Right lobe of liver (tissue), 6 donors: ENCODE results near the gene MPG. TPM values are rescaled to one million over a fixed set of nuclear protein-coding genes. Genes with fewer than 3 reads are reported as not detected.

Experiments
- ATAC-seq, 4 donors: fragments of 200-7000 bp; cut with Tn5 transposase; one replicate each; pipeline ENCODE4 v1.9.1; 2020; ENCODE audit warnings: mild to moderate bottlenecking in 4 of 4, moderate library complexity in 4 of 4
- DNase-seq, 3 donors: peaks; one replicate each; pipeline ENCODE4 v3.0.0-alpha.2; 2020
- H3K27ac ChIP-seq, 3 donors: fragments of 200-600 bp; one replicate each; pipeline ENCODE4 v1.8.0; 2022
- H3K27me3 ChIP-seq, 2 donors: fragments of 200-600 bp; one replicate each; pipeline ENCODE4 v1.8.0; 2022
- H3K36me3 ChIP-seq, 4 donors: fragments of 200-600 bp; sonication (generic) in 1 of 4; one replicate each; pipeline versions ENCODE4 v1.5.1 to v1.8.0; 2017 to 2022; ENCODE audit warnings: control low read depth in 1 of 4
- H3K4me1 ChIP-seq, 4 donors: fragments of 200-600 bp; sonication (generic) in 1 of 4; one replicate each; pipeline versions ENCODE4 v1.5.1 to v1.8.0; 2017 to 2022; ENCODE audit warnings: control low read depth in 1 of 4
- H3K4me3 ChIP-seq, 3 donors: fragments of 200-600 bp; one replicate each; pipeline ENCODE4 v1.8.0; 2022
- H3K9me3 ChIP-seq, 4 donors: fragments of 200-600 bp; sonication (generic) in 1 of 4; one replicate each; pipeline versions ENCODE4 v1.5.1 to v1.8.0; 2017 to 2022; ENCODE audit warnings: control low read depth in 1 of 4
- CTCF ChIP-seq, 4 donors: fragments of 200-600 bp in 3 of 4; fragments of 450-650 bp in 1 of 4; IDR thresholded peaks; one replicate each; pipeline versions ENCODE4 v1.5.1 to v1.8.0; 2016 to 2022; ENCODE audit warnings: antibody characterized with exemption in 4 of 4, mild to moderate bottlenecking in 2 of 4
- POLR2A ChIP-seq: fragments of 450-650 bp; IDR thresholded peaks from one replicate; pipeline ENCODE4 v1.6.1; 2017; ENCODE audit warnings: antibody characterized with exemption, mild to moderate bottlenecking
- WGBS: methylation state at CpG from one replicate; pipeline ENCODE4 v1.1.6; 2018; ENCODE audit warnings: low coverage, low lambda C conversion rate; ENCODE audit not compliant: insufficient coverage; ENCODE audit errors: missing lambda C conversion rate; 5-methylcytosine and 5-hydroxymethylcytosine counted together
- intact Hi-C, 2 donors: fragments of 100-400 bp; cut with DNase I; formaldehyde crosslinking; loops; one replicate each; pipeline versions ENCODE4 v1.11.2 to v1.14.1; 2022
- total RNA-seq, 6 experiments: library from RNA; depleted of rRNA in 2 of 6; stranded (reverse); fragments of >200 nt in 2 of 6; fragmentation: NEBNext Ultra II Directional in 3 of 6; extraction: Animal tissue kit (Norgen Biotek cat#: 25700) in 3 of 6; gene quantifications; one replicate each; pipeline versions ENCODE4 v1.1.0 to v1.2.4, GENCODE V29; 2016 to 2023
- donor health status: DM: no; HTN: yes; CAD: no.
- donor health status: DM: no; HTN: no; CAD: no.
- donor health status: DM: no; HTN: no; CAD: no.
- donor health status: DM: no; HTN: yes; CAD: no.
- donor health status: DM: no; HTN: yes; CAD: no.

MPG gene
- total RNA-seq, 6 experiments from 2014 or later: 20.7 to 76.4 (median 26.9) TPM

DNA sequence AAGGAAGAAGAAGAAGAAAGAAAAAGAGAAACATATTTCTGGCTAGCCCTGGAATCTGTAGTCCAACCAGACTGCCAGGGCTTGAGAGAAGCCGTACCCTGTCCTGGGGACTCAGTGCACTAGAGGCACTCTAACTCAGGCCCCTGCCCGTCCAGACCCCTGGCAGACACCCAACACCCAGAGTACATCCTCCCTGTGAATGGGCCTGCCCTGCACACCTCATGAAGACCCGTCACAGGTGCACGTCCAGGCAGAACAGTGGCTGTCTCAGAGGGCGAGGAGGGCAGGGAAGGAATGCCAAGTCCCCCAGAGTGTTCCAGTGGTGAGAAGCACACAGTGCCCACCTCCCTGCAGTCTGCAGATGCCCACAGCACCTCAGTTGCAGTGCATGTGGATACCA is 23.0 kb downstream of the MPG start:
- no peak for ATAC-seq
- WGBS: no CpG with 5 or more reads among the region's 5 CpGs
- intact Hi-C loops: no loop called here
- Histone ChIP-seq H3K4me1 (peaks cover 0 to 43% (median 8%) of the 10 kb centered on the region in 4 donors), H3K27ac (peak overlapping the region in 1 of 3 donors; percentile 2), H3K4me3 (no peak overlapping the region), H3K27me3 (no peaks in the 10 kb centered on the region), H3K9me3 (no peaks in the 10 kb centered on the region), H3K36me3 (no peaks in the 10 kb centered on the region)
- TF ChIP-seq POLR2A: no peak
- no peak for TF ChIP-seq CTCF (IDR thresholded peaks at IDR 0.05)
- DNase-seq: no peak

DNA sequence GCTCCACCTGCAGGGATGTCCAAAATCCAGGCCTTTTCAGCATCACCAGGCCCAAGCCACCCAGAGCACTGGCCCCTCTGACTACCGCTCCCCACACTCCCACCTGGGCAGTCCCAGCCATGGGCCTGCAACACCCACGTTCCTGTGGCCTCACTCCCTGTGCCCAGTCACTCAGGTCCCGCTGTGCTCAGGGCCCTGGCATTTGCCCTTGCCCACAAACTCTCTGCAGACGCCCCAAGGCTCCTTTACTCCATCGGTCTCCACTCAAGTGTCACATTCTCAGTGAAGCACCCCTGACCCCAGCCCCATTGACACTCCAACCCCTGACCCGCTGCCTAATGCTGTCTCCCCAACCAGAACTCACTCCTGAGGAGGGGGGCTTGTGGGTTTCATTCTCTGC is 23.6 kb downstream of the MPG start:
- intact Hi-C loops: no loop called here
- Histone ChIP-seq H3K4me3 (no peak overlapping the region), H3K4me1 (peaks cover 0 to 43% (median 8%) of the 10 kb centered on the region in 4 donors), H3K36me3 (no peaks in the 10 kb centered on the region), H3K27ac (peak overlapping the region in 2 of 3 donors; percentile 2 to 10), H3K27me3 (no peaks in the 10 kb centered on the region), H3K9me3 (no peaks in the 10 kb centered on the region)
- WGBS: 95% methylated on average over 3 of the region's 6 CpGs
- DNase-seq (no peak), ATAC-seq (no peak)
- TF ChIP-seq POLR2A: no peak
- no peak for TF ChIP-seq CTCF (IDR thresholded peaks at IDR 0.05)

- TF ChIP-seq CTCF (IDR thresholded peaks at IDR 0.05) (no peak), POLR2A (no peak)
- Histone ChIP-seq H3K27me3 (no peaks in the 10 kb centered on the region), H3K9me3 (no peaks in the 10 kb centered on the region), H3K27ac (peak overlapping the region in 2 of 3 donors; percentile 20 to 47), H3K4me1 (peaks cover 0 to 43% (median 8%) of the 10 kb centered on the region in 4 donors), H3K36me3 (no peaks in the 10 kb centered on the region), H3K4me3 (no peak overlapping the region)
- DNase-seq (peak in 1 of 3 donors; percentile 84), ATAC-seq (peak; percentile 12 to 62 (median 35))
- WGBS: 44% methylated on average over 11 of the region's 19 CpGs
- intact Hi-C loops: no loop called here
Measured at GRCh38 chr16:102060-102855, 24.2 kb downstream of the MPG start.

- Histone ChIP-seq H3K36me3 (peaks cover 0 to 1% (median 0%) of the 10 kb centered on the region in 4 donors), H3K4me1 (peaks cover 0 to 33% (median 5%) of the 10 kb centered on the region in 4 donors), H3K27ac (peak overlapping the region in 2 of 3 donors; percentile 23 to 37), H3K9me3 (no peaks in the 10 kb centered on the region), H3K27me3 (no peaks in the 10 kb centered on the region), H3K4me3 (no peak overlapping the region)
- WGBS: 51% methylated on average over 4 of the region's 5 CpGs
- intact Hi-C loops: no loop called here
- TF ChIP-seq POLR2A (no peak), CTCF (IDR thresholded peaks at IDR 0.05) (no peak)
- peak; percentile 50 to 73 (median 60) for ATAC-seq
- DNase-seq: peak in 1 of 3 donors; percentile 76
Measured at GRCh38 chr16:104355-104754, 26.3 kb downstream of the MPG start.
